Urinary bladder (tissue), 4 donors: ENCODE data around the gene HCN4. TPM values are rescaled to one million over a fixed set of nuclear protein-coding genes. Genes with fewer than 3 reads are reported as not detected.

ENCODE experiments used
- DNase-seq: peaks from one replicate; pipeline ENCODE4 v3.0.0-alpha.2; 2015; ENCODE audit errors: extremely low spot score
- H3K27ac ChIP-seq: one replicate; pipeline ENCODE4 v1.5.1; 2013; ENCODE audit warnings: low read depth, mild to moderate bottlenecking, moderate library complexity
- H3K36me3 ChIP-seq: one replicate; pipeline ENCODE4 v1.6.1; 2013; ENCODE audit warnings: mild to moderate bottlenecking, moderate library complexity; ENCODE audit not compliant: insufficient read depth
- H3K4me1 ChIP-seq: one replicate; pipeline ENCODE4 v1.6.1; 2013; ENCODE audit warnings: mild to moderate bottlenecking, moderate library complexity; ENCODE audit not compliant: insufficient read depth
- H3K4me3 ChIP-seq: one replicate; pipeline ENCODE4 v1.5.1; 2013; ENCODE audit warnings: low read depth, low read length
- WGBS: extraction: QIAGEN DNeasy Blood & Tissue Kit; methylation state at CpG from one replicate; pipeline ENCODE4 v1.1.7; 2013; 5-methylcytosine and 5-hydroxymethylcytosine counted together
- polyA plus RNA-seq: library from polyadenylated mRNA; stranded (reverse); fragments of 200-250 nt; gene quantifications from one replicate; pipeline ENCODE4 v1.2.3, GENCODE V29; 2013
- total RNA-seq: library from RNA; depleted of rRNA; stranded (reverse); fragments of >200 nt; gene quantifications from one replicate; pipeline ENCODE4 v1.2.3, GENCODE V29; 2014
- donor health status: healthy with polysubstance abuse.
- donor health status: healthy.

HCN4 gene
- total and polyA plus RNA-seq, 2 donors: not detected

DNA sequence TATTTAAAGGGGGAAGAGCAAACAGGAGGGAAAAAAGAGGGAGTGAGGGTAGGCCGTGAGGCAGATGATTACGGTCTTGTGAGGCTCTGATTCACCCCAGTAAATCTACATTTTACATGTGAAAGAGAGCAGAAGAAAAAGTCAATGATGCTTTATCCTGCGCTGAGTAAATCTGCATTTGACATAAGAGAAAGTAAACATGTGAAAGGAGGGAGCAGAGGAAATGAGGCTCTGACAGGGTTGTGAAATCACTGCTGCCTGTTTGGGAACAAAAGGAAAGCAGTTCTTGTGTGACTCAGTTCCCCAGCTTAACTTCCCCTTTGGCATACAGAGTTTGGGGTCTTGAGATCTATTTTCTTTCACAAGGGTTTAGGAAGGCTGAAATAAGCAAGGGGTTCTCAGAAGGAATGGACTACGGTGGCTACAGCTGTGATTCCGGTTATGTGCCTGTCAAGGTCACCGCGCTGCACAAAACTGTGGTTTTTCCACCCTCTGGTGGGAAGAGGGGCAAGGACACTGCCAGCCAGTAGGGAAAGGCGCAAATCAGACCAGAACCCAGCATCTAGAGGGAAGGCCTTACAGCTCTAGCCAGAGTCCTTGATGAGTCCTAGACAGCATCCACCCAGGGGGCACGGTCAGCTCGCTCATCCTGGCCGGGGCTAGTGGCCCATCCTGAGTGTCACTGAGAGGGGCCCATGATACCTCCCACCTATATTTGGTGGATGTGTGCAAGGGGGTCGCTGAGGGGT lies 18.9 kb upstream of the HCN4 start:
- no peak overlapping the region for H3K27ac ChIP-seq
- H3K4me1 ChIP-seq: no peaks in the 10 kb centered on the region
- WGBS: 77% methylated on average over 12 of the region's 12 CpGs
- no peak for DNase-seq
- no peaks in the 10 kb centered on the region for H3K36me3 ChIP-seq
- no peak overlapping the region for H3K4me3 ChIP-seq

DNA sequence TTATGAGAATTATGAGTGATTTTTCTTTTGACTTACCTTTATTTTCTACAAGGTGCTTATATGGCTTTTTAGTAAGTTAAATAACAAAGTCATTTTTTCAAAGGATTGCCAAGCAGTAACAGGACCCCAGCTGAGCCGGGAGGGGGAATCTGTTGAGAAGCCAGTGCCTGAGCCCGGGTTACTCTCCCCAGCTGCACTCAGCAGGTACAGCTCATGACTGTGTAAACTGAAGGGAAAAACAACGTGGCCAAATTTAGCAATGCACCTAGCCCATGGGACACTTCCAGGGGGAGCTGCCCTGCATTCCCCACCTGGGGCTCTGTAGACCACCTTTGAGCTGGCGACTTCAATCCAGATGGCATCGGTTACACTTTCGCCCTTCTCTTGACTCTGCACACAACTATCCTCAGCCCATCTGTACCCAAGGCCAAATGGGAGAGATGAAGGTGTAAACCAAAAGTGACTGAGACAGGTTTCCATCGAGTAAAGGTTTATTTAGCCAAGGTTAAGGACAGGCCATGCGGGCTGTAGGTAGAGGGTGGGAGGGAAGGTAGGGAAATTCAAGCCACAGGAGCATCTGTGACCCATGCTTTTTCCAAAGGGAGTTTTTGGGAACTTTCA lies 18.2 kb upstream of the HCN4 start:
- WGBS: 61% methylated on average over 8 of the region's 8 CpGs
- Histone ChIP-seq H3K4me3 (no peak overlapping the region), H3K4me1 (no peaks in the 10 kb centered on the region), H3K36me3 (no peaks in the 10 kb centered on the region), H3K27ac (no peak overlapping the region)
- DNase-seq: no peak

DNA sequence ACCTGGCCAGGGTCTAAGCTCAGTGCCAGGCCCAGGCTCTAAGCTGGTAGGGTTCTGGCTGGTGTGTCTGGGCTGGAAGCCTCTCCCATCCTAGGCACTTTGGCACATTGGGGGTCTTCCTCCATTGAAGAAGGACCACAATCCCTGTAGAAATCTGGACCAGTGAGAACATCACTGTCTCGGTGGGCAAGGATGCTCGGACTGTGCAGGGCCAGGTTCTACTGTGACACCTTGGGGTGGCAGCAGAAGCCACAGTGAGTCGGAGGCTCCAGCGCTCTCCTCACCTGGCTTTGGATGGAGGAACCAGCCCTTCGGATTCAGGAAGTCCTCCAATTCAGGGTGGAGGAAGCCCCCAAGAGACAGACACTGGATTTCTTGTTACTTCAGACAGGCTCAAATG lies 17.5 kb upstream of the HCN4 start:
- no peak for DNase-seq
- Histone ChIP-seq H3K36me3 (no peaks in the 10 kb centered on the region), H3K4me3 (no peak overlapping the region), H3K4me1 (no peaks in the 10 kb centered on the region), H3K27ac (no peak overlapping the region)
- 89% methylated on average over 5 of the region's 5 CpGs for WGBS

DNA sequence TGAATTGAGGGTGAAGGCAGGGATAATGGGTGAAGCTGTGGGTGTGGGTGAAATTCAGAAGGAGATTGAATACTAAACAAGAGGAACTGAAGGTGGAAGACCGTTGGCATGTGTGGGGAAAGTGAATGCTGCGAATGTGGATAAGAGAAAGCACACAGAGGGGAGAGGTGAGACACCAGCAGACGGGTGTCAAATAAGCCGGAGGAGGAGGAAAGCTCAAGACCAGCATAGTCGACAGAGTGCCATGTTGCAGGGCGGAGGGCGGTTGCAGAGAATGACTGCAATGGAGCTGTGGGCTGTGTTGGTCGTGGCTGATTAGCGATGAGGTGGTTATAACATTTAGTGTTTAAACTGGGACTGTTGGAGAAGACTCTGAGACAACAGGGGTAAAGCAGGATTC lies 16.4 kb upstream of the HCN4 start:
- 86% methylated on average over 9 of the region's 9 CpGs for WGBS
- H3K4me1 ChIP-seq: no peaks in the 10 kb centered on the region
- no peak overlapping the region for H3K27ac ChIP-seq
- DNase-seq: no peak
- no peak overlapping the region for H3K4me3 ChIP-seq
- H3K36me3 ChIP-seq: no peaks in the 10 kb centered on the region

DNA sequence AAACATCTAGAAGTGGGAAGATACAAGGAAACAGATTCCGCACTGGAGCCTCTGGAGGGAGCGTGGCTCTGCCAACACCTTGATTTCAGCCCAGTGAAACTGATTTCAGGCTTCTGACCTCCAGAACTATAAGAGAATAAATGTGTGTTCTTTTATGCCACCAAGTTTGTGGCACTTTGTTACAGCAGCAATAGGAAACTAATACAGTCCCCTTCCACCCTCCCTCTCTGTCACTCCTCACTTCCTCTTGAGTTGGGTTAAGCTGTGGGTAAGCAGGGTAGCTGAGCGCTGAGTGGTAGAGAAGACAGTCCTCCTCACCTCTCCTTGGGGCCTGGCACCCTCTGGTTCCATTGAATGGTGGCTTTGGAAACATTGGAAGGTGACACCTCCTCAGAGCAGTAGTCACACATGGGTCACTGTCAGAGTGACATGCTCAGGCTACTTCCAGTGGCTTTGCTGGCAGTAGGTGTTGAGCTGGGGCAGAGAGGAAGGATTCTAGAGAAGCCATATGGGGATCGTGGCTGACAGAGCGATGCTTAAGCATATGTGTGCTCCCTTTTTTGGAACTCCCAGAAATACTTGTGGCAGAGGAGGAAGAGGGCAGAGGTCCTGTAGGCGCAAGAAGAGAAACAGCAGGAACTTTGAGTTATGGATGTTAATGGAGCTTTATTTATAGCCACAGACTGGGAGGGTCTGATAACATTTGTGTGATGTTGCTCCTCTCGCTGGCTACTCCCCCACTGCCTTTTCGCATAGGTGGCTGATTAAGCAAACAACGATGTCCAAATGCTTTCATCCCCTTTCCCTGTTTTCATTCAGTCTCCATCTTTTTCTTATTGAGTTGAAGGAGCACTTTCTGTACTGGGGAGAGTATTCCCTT lies 14.8 kb upstream of the HCN4 start:
- H3K4me1 ChIP-seq: no peaks in the 10 kb centered on the region
- WGBS: 69% methylated on average over 9 of the region's 9 CpGs
- no peak overlapping the region for H3K27ac ChIP-seq
- H3K36me3 ChIP-seq: no peaks in the 10 kb centered on the region
- DNase-seq: no peak
- H3K4me3 ChIP-seq: no peak overlapping the region

DNA sequence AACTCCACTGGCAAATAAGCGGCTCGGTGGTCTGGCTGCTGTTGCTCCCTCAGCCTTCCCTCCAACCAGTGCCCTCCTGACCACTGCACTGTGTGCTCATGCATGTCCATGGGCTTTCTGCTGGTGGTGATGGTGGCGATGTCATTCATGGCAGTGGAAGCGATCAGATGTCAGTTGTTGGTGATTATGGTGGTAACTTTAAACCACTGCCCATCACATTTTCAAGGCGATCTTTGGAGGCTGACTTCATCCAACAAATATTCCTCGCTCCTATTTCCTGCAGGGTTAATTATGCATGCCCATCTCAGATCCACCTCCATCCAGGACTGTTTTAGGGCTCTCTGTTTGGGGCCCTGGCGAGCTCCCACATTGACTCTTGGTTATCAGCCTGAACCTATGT lies 13.4 kb upstream of the HCN4 start:
- H3K4me3 ChIP-seq: no peak overlapping the region
- no peaks in the 10 kb centered on the region for H3K36me3 ChIP-seq
- no peak overlapping the region for H3K27ac ChIP-seq
- no peak for DNase-seq
- WGBS: 91% methylated on average over 7 of the region's 7 CpGs
- H3K4me1 ChIP-seq: no peaks in the 10 kb centered on the region

DNA sequence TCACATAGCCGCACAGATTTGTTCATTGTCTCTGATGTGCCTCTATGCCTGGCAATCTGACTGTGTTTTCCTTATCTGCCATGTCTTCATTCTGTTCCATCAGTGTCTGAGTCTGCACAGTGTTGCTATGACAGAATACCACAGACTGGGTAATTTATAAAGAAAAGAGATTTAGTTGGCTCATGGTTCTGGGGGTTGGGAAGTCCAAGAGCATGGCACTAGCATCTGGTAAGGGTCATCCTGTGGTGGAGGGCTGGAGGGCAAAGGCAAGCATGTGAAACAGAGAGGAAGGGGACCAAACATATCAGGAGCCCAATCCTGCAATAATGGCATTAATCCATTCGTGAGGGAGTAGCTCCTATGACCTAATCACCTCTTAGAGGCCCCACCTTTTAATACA lies 11.9 kb upstream of the HCN4 start:
- WGBS: 81% methylated on average over 2 of the region's 2 CpGs
- Histone ChIP-seq H3K27ac (no peak overlapping the region), H3K36me3 (no peaks in the 10 kb centered on the region), H3K4me1 (no peaks in the 10 kb centered on the region), H3K4me3 (no peak overlapping the region)
- no peak for DNase-seq

DNA sequence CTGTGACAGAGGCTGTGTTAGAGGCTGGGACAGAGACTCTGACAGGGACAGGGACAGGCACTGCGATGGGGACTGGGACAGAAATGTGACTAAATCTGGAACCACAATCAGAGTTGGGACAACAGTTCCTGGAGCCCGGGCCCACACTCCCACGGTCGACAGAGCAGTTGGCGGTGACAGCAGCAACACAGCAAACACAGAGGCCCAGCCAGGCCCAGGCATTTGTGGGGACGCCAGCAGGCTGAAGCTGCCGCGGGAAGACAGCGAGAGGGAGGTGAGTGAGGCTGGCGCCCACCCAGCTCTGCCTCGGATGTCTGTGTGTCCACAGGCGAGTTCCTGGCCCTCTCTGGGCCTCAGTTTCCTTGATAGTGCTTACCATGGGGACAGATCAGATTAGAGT lies 9.3 kb upstream of the HCN4 start:
- Histone ChIP-seq H3K4me3 (no peak overlapping the region), H3K27ac (no peak overlapping the region), H3K36me3 (no peaks in the 10 kb centered on the region), H3K4me1 (no peaks in the 10 kb centered on the region)
- no peak for DNase-seq
- WGBS: 54% methylated on average over 12 of the region's 12 CpGs

DNA sequence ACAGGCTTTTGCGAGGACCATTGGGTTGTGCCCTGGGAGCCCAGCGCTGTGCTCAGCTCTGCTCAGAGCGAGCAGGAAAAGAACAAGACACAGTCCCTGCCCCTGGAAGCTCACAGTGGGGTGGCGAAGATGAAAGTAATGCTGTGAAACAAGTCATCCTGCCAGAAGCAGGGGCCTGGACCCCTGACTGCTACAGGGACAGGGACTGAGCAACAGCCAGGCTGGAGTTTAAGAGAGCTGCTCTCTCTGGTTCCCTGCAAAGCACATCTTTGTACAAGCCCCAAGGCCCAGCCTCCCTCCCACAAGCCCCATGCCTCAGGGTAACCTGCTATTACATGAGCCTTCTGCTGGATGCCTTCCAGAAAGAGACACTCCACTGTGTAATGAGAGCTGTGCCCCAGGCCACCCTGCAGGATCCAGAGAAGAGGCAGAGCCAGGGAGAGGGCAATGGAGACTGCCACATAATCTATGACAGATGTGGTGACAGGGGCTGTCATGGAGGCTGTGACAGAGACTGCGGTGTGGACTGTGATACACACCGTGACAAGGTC lies 7.1 kb upstream of the HCN4 start:
- WGBS: 68% methylated on average over 6 of the region's 6 CpGs
- H3K4me3 ChIP-seq: no peak overlapping the region

DNA sequence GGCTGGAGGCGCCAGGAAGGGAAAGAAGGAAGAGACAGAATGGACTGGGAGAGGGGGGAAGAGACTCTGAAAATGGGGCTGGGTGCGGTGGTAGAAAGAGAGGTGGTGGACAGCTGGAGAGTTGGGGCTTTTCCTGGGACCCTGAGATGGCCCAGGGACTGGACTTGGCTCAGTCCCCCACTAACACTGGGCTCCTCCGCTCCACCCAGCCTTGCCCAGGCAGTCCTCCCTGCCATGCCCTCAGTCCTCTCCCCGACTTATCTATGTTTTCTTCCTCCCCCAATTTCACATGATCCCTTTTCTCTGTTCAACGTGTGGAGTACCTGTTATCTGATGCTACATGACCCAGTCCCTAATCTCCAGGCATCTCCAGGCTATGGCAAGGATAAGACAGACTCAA lies 6.3 kb upstream of the HCN4 start:
- no peaks in the 10 kb centered on the region for H3K4me1 ChIP-seq
- no peak overlapping the region for H3K27ac ChIP-seq
- H3K36me3 ChIP-seq: no peaks in the 10 kb centered on the region
- no peak for DNase-seq
- WGBS: 36% methylated on average over 5 of the region's 5 CpGs
- H3K4me3 ChIP-seq: no peak overlapping the region

More for the DNA sequence above, 7.1 kb upstream of the HCN4 start:
- DNase-seq: no peak
- Histone ChIP-seq H3K27ac (no peak overlapping the region), H3K4me1 (no peaks in the 10 kb centered on the region), H3K36me3 (no peaks in the 10 kb centered on the region)

DNA sequence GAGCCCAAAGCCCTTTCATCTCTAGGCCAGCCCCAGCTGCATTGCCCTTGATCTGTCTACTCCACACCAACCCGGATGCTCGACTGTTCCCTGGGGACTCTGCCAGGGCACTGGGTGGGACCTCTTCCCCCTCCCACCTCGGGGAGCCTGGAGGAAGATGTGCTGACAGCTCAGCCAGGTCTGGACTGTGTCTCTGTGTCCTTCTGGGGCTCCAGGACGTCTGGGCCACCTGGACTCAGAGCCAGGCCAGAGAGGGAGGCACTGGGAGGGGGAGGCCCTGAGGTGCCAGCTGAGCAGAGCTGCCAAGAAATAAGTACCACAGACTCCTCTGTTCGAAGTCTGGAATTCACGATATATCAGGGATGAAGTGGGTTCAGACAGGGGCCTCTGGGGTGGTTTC lies 5.8 kb upstream of the HCN4 start:
- no peak for DNase-seq
- Histone ChIP-seq H3K4me1 (no peaks in the 10 kb centered on the region), H3K36me3 (no peaks in the 10 kb centered on the region), H3K27ac (no peak overlapping the region), H3K4me3 (no peak overlapping the region)
- WGBS: 23% methylated on average over 6 of the region's 6 CpGs

DNA sequence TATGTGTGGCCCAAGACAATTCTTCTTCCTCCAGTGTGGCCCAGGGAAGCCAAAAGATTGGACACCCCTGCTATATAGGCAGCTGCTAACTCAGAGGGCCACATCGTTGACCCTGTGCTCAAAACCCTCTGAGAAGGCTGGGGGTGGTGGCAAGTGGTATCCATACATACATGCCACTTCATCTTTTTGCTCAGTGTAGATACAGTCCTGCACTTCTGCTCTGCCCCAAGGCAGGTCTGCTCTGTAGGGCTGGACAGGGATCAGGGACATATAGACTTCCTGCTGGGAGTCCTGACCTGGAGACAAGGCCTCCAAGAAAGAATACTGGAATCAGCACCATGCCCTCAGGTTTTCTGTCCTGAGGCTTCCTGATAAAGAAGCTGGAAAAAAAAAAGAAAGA lies 4.5 kb upstream of the HCN4 start:
- 80% methylated on average over 1 of the region's 1 CpG for WGBS
- Histone ChIP-seq H3K27ac (no peak overlapping the region), H3K4me3 (no peak overlapping the region), H3K36me3 (no peaks in the 10 kb centered on the region), H3K4me1 (peaks cover 2% of the 10 kb centered on the region)
- DNase-seq: no peak

DNA sequence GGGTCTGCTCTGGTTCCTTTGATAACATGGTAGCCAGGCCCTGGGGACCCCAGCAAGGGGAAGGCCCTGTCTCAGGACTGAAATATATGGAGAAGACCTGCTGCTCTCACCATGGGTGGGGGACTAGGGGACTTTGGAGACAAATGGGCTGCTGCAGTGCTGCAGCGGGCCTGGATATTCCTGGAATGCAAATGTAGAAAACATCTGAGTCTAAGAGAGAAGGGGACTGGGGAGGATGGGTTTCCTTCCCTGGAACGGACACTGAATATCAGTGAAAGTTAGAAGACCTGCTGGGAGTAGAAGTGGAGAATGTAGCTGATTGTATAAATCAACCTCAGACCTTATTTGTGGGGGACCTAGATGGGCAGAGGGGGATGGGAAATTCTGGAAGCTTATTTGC lies 3.1 kb upstream of the HCN4 start:
- no peak overlapping the region for H3K27ac ChIP-seq
- H3K4me3 ChIP-seq: no peak overlapping the region
- peaks cover 2% of the 10 kb centered on the region for H3K4me1 ChIP-seq
- DNase-seq: no peak
- 41% methylated on average over 2 of the region's 2 CpGs for WGBS
- H3K36me3 ChIP-seq: no peaks in the 10 kb centered on the region

DNA sequence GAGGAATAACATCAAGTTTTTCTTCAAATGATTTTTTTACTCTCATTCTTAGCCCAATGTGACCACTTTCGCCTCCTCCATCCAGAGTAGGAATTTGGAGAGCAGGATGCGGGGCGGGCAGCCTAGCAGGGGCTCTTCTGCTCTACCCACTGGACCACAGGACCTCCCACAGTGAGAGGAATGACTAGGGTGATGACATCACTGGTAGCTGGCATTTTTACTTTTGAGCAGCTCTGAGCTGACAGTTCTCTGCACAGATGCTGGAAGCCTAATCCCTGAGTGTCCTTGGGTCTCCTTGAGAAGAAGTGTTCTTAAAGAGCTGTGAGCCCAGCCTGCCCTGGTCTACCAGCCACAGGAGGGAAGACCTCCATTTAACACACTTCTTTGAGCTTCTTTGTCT lies 1.4 kb upstream of the HCN4 start:
- Histone ChIP-seq H3K4me3 (no peak overlapping the region), H3K36me3 (no peaks in the 10 kb centered on the region), H3K27ac (no peak overlapping the region), H3K4me1 (peaks cover 2% of the 10 kb centered on the region)
- no peak for DNase-seq
- WGBS: 67% methylated on average over 3 of the region's 3 CpGs
